ENCODE data around the gene POU2F1. TPM values are rescaled to one million over a fixed set of nuclear protein-coding genes. Genes with fewer than 3 reads are reported as not detected.

The POU2F1 gene
- total RNA-seq, 1 donor from 2014 or later = 15.7 TPM

GRCh38 chr1:167367705-167368104, 147.0 kb downstream of the POU2F1 start:
- no peak for DNase-seq

- DNase-seq = no peak
Measured at GRCh38 chr1:167369175-167369574, 148.5 kb downstream of the POU2F1 start.

- no peak for DNase-seq
Measured at GRCh38 chr1:167369933-167370332, 149.2 kb downstream of the POU2F1 start.

GRCh38 chr1:167371030-167371429, 150.3 kb downstream of the POU2F1 start:
- DNase-seq = no peak

- DNase-seq = peak; percentile 73
Measured at GRCh38 chr1:167373398-167373797, 152.7 kb downstream of the POU2F1 start.

GRCh38 chr1:167373986-167374385, 153.3 kb downstream of the POU2F1 start:
- no peak for DNase-seq

- DNase-seq = no peak
Measured at GRCh38 chr1:167375949-167376348, 155.3 kb downstream of the POU2F1 start.

GRCh38 chr1:167387251-167387910, 166.7 kb downstream of the POU2F1 start:
- DNase-seq = no peak

GRCh38 chr1:167388976-167389375, 168.3 kb downstream of the POU2F1 start:
- no peak for DNase-seq

GRCh38 chr1:167392200-167392696, 171.6 kb downstream of the POU2F1 start:
- DNase-seq = no peak

- DNase-seq = no peak
Measured at GRCh38 chr1:167400359-167400953, 179.8 kb downstream of the POU2F1 start.

- DNase-seq = no peak
Measured at GRCh38 chr1:167401260-167401873, 180.7 kb downstream of the POU2F1 start.

GRCh38 chr1:167404161-167404888, 183.6 kb downstream of the POU2F1 start:
- no peak for DNase-seq

- no peak for DNase-seq
Measured at GRCh38 chr1:167404908-167405307, 184.2 kb downstream of the POU2F1 start.

- no peak for DNase-seq
Measured at GRCh38 chr1:167408355-167408754, 187.7 kb downstream of the POU2F1 start.

GRCh38 chr1:167409183-167409582, 188.5 kb downstream of the POU2F1 start:
- DNase-seq = no peak

- DNase-seq = no peak
Measured at GRCh38 chr1:167412072-167412471, 191.4 kb downstream of the POU2F1 start.

GRCh38 chr1:167412920-167413319, 192.2 kb downstream of the POU2F1 start:
- no peak for DNase-seq

GRCh38 chr1:167413328-167413727, 192.6 kb downstream of the POU2F1 start:
- DNase-seq = no peak

GRCh38 chr1:167416506-167416905, 195.8 kb downstream of the POU2F1 start:
- DNase-seq = no peak

GRCh38 chr1:167418391-167418790, 197.7 kb downstream of the POU2F1 start:
- DNase-seq = no peak

GRCh38 chr1:167419245-167419644, 198.6 kb downstream of the POU2F1 start:
- no peak for DNase-seq

GRCh38 chr1:167420510-167420909, 199.8 kb downstream of the POU2F1 start:
- no peak for DNase-seq
